Ovary (tissue), 9 donors: ENCODE results near the gene MRFAP1L1. TPM values are rescaled to one million over a fixed set of nuclear protein-coding genes. Genes with fewer than 3 reads are reported as not detected.
A peak's percentile ranks its signal among the peaks of the same experiment; 100 is the strongest.

Experiments used
- DNase-seq, 5 donors: peaks; one replicate each; pipeline ENCODE4 v3.0.0-alpha.2; 2019 to 2020
- H3K27ac ChIP-seq, 2 donors: fragments of 200-600 bp; one replicate each; pipeline versions ENCODE4 v1.5.1 to v1.8.0; 2019 to 2022
- H3K27me3 ChIP-seq: fragments of 200-600 bp; one replicate; pipeline ENCODE4 v1.8.0; 2022
- H3K36me3 ChIP-seq: fragments of 200-600 bp; sonication (generic); one replicate; pipeline ENCODE4 v1.5.1; 2019
- H3K4me1 ChIP-seq: one replicate; pipeline ENCODE4 v1.8.1; 2013; ENCODE audit warnings: mild to moderate bottlenecking, moderate library complexity; ENCODE audit not compliant: insufficient read depth
- H3K4me3 ChIP-seq: fragments of 200-600 bp; sonication (generic); one replicate; pipeline ENCODE4 v1.5.1; 2017
- H3K9me3 ChIP-seq, 2 donors: fragments of 200-600 bp in 1 of 2; sonication (generic) in 1 of 2; one replicate each; pipeline versions ENCODE4 v1.5.1 to v1.8.1; 2013 to 2019; ENCODE audit warnings: mild to moderate bottlenecking in 1 of 2, moderate library complexity in 1 of 2
- EP300 ChIP-seq: sonication (generic); formaldehyde crosslinking; IDR thresholded peaks from one replicate; pipeline ENCODE4 v1.6.1; 2017; ENCODE audit warnings: antibody characterized with exemption
- POLR2A ChIP-seq: fragments of 450-650 bp; IDR thresholded peaks from one replicate; pipeline ENCODE4 v1.6.1; 2017; ENCODE audit warnings: antibody characterized with exemption, mild to moderate bottlenecking, moderate library complexity
- WGBS, 3 donors: extraction: QIAGEN DNeasy Blood & Tissue Kit in 1 of 3; methylation state at CpG; one replicate each; pipeline versions ENCODE4 v1.1.5 to v1.1.7; 2013 to 2017; 5-methylcytosine and 5-hydroxymethylcytosine counted together
- intact Hi-C, 4 donors: fragments of 100-400 bp; cut with DNase I; formaldehyde crosslinking; loops; one replicate each; pipeline versions ENCODE4 v1.11.0 to v1.15.1; 2022 to 2023
- polyA plus RNA-seq, 2 donors: library from polyadenylated mRNA; stranded (reverse); fragments of 200-250 nt in 1 of 2; fragments of 350-450 nt in 1 of 2; fragmentation: Illumina TruSeq in 1 of 2; extraction: RNeasy Lipid Tissue Mini Kit (QIAGEN cat#74804) in 1 of 2; gene quantifications; one replicate each; pipeline ENCODE4 v1.2.3, GENCODE V29; 2013 to 2014
- total RNA-seq, 7 donors: library from RNA; depleted of rRNA in 2 of 7; stranded (reverse); fragments of >200 nt in 2 of 7; fragmentation: NEBNext Ultra II Directional in 3 of 7; extraction: Animal tissue kit (Norgen Biotek cat#: 25700) in 3 of 7; gene quantifications; one replicate each; pipeline versions ENCODE4 v1.1.0 to v1.2.4, GENCODE V29; 2016 to 2023
- TF ChIP-seq, protein P1 (sequence below), 3 donors: fragments of 450-650 bp in 2 of 3; fragments of 200-600 bp in 1 of 3; IDR thresholded peaks; one replicate each; pipeline versions ENCODE4 v1.5.1 to v1.8.0; 2016 to 2022; ENCODE audit warnings: antibody characterized with exemption in 3 of 3, mild to moderate bottlenecking in 1 of 3
- donor health status: DM: no; HTN: no; CAD: no; lungs with moderate emphysema.
- donor health status: DM: no; HTN: no; CAD: no.
- donor health status: Bipolar disorder and iron deficiency.
- donor health status: DM: yes; HTN: yes; CAD: no.
- donor health status: DM: no; HTN: no; CAD: no.
- donor health status: DM: yes; HTN: yes; CAD: no.

Gene MRFAP1L1
- total and polyA plus RNA-seq, 9 donors = 59.3 to 80.6 (median 65.3) TPM

DNA sequence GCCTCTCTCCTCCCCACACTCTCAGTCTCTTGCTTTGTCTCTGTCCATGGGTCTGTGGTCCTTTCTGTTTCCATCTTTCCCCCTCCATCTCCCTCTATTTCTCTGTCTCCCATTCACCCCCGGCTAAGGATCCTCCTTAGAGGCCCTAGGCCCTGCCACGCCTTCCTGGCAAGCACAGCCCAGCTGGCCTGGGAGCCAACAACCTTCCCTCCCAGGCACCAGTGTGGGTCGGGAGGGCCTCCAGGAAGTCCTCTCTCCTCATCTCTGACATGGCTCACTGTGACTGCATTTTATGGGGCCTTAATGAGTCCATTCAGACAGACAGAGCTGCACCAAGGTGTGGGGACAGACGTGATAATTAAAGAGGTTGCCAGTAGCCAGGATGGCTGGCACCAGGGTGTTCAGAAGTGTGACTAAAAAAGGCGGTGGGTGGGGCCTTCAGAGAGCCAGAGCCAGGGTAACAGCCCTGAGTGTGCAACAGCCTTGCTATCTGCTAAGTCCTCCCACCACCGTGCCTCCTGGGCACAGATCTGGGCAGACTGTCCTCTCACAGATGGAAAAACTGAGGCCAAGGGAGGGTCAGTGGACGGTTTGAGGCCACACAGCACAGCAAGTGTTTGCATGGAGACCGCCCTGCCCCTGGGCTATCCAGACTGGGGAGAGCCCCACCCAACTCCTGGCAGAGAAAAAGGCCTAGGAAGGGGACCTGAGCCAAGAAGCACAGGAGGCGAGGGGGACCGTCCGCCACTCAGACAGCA, 37.8 kb upstream of the MRFAP1L1 start:
- intact Hi-C loops = no loop called here
- Histone ChIP-seq H3K27ac (no peak overlapping the region), H3K9me3 (no peaks in the 10 kb centered on the region), H3K4me3 (no peak overlapping the region), H3K27me3 (no peaks in the 10 kb centered on the region), H3K4me1 (peaks cover 2% of the 10 kb centered on the region), H3K36me3 (no peaks in the 10 kb centered on the region)
- no peak for DNase-seq
- 59 to 68% (median 62%) methylated on average over 11 of the region's 11 CpGs for WGBS, 3 donors
- TF ChIP-seq, protein P1, sequence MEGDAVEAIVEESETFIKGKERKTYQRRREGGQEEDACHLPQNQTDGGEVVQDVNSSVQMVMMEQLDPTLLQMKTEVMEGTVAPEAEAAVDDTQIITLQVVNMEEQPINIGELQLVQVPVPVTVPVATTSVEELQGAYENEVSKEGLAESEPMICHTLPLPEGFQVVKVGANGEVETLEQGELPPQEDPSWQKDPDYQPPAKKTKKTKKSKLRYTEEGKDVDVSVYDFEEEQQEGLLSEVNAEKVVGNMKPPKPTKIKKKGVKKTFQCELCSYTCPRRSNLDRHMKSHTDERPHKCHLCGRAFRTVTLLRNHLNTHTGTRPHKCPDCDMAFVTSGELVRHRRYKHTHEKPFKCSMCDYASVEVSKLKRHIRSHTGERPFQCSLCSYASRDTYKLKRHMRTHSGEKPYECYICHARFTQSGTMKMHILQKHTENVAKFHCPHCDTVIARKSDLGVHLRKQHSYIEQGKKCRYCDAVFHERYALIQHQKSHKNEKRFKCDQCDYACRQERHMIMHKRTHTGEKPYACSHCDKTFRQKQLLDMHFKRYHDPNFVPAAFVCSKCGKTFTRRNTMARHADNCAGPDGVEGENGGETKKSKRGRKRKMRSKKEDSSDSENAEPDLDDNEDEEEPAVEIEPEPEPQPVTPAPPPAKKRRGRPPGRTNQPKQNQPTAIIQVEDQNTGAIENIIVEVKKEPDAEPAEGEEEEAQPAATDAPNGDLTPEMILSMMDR (IDR thresholded peaks at IDR 0.05) = no peak
- TF ChIP-seq POLR2A = no peak
- no peak for TF ChIP-seq EP300

DNA sequence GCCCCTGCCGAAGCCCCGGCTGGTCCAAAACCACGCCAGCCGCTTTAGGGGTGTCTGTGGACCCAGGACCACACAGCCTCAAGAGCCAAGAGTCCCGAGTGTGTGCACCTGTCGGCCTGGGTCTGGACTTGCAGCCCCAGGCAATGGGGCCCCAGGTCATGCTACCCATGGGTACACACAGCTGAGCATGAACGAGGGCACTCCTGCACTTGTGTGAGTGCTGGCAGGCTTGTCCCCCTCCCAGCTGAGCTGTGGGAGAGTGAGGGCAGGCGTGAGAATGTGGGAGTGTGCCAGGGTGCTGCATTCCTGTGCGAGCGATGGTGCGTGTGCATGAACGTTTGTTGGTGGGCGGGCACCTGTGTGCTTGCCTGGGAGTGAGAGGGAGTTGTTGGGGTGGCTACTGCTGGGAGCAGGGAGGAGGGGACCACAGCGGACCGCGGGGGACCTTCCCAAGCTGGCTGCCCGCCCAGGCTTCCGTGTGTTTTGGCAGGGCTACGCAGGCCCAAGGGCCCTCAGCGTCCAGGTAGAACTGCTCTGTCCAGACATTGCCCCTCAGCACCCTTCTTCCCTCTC, 37.1 kb upstream of the MRFAP1L1 start:
- Histone ChIP-seq H3K27me3 (no peaks in the 10 kb centered on the region), H3K9me3 (no peaks in the 10 kb centered on the region), H3K4me1 (peaks cover 2% of the 10 kb centered on the region), H3K36me3 (no peaks in the 10 kb centered on the region), H3K4me3 (no peak overlapping the region), H3K27ac (no peak overlapping the region)
- peak in 1 of 5 donors; percentile 56 for DNase-seq
- intact Hi-C loops = no loop called here
- TF ChIP-seq EP300 (no peak), POLR2A (no peak)
- TF ChIP-seq, protein P1 (IDR thresholded peaks at IDR 0.05) = no peak
- 25 to 31% (median 30%) methylated on average over 20 of the region's 20 CpGs for WGBS, 3 donors

DNA sequence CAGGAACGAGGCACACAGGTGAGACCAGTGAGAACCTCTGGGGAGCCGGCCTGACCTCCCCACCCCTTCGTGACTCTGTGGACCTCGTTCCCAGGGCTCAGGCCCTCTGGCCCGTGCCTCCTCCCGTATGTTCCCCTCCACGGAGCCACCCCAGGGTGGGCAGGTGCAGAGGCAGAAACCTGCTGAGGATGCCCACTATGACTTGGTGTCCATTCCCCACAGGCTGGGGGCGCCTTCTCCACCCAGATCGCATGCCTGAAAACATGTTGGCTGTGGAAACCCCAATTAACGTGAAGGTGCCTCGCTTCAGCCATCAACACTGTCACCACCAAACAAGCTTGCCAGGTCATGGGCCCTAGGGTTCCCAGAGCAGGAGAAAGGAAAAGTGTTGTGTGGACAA, 33.3 kb upstream of the MRFAP1L1 start:
- Histone ChIP-seq H3K4me1 (peaks cover 2% of the 10 kb centered on the region), H3K27me3 (no peaks in the 10 kb centered on the region), H3K36me3 (no peaks in the 10 kb centered on the region), H3K27ac (no peak overlapping the region), H3K4me3 (no peak overlapping the region), H3K9me3 (no peaks in the 10 kb centered on the region)
- 77 to 81% (median 80%) methylated on average over 11 of the region's 11 CpGs for WGBS, 3 donors
- TF ChIP-seq, protein P1 (IDR thresholded peaks at IDR 0.05) = no peak
- TF ChIP-seq EP300 = no peak
- TF ChIP-seq POLR2A = no peak
- no peak for DNase-seq
- intact Hi-C loops = no loop called here

DNA sequence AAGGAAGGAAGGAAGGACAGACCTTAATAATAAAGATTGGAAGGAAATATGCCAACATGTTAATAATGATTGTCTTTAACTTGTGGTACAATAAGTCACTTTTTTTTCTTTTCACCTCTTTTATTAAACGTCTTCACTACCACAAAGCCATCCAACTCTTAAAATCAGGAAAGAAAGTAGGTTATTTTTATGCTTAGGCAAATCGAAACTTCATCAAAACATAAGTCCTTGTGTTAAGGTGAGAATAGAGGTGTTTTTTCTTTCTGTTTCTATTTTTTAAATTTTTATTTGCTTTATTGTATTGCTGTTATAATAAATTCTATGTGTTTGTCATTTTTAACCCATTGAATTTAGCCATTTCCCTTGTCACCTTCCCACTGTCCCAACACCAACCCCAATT, 32.8 kb upstream of the MRFAP1L1 start:
- intact Hi-C loops = no loop called here
- no peak for DNase-seq
- Histone ChIP-seq H3K4me3 (no peak overlapping the region), H3K27me3 (no peaks in the 10 kb centered on the region), H3K4me1 (peaks cover 2% of the 10 kb centered on the region), H3K36me3 (no peaks in the 10 kb centered on the region), H3K9me3 (no peaks in the 10 kb centered on the region), H3K27ac (no peak overlapping the region)
- 70 to 75% (median 72%) methylated on average over 2 of the region's 2 CpGs for WGBS, 3 donors
- TF ChIP-seq EP300 (no peak), POLR2A (no peak)
- TF ChIP-seq, protein P1 (IDR thresholded peaks at IDR 0.05) = no peak
